ENCODE measurements around the gene PODXL.

DNA sequence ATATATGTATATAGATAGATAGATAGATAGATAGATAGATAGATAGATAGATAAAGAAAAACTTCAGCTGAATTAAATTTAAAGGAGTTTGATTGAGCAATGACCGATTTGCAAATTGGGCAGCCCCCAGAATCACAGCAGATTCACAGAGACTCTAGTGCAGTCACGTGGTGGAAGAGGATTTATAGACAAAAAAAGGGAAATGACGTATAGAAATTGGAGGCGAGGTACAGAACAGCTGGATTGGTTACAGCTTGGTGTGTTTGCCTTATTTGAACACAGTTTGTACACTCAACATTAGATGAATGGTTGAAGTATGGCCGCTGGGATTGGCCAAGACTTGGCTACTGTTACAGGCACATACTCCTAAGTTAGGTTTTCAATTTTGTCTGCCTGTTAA is 8.2 kb upstream of the PODXL start:
- TF ChIP-seq, protein P1, sequence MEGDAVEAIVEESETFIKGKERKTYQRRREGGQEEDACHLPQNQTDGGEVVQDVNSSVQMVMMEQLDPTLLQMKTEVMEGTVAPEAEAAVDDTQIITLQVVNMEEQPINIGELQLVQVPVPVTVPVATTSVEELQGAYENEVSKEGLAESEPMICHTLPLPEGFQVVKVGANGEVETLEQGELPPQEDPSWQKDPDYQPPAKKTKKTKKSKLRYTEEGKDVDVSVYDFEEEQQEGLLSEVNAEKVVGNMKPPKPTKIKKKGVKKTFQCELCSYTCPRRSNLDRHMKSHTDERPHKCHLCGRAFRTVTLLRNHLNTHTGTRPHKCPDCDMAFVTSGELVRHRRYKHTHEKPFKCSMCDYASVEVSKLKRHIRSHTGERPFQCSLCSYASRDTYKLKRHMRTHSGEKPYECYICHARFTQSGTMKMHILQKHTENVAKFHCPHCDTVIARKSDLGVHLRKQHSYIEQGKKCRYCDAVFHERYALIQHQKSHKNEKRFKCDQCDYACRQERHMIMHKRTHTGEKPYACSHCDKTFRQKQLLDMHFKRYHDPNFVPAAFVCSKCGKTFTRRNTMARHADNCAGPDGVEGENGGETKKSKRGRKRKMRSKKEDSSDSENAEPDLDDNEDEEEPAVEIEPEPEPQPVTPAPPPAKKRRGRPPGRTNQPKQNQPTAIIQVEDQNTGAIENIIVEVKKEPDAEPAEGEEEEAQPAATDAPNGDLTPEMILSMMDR (IDR thresholded peaks at IDR 0.05) = no peak
- TF ChIP-seq POLR2A (IDR thresholded peaks at IDR 0.05) = no peak

Measured in heart left ventricle (tissue), 13 donors.